ENCODE results near the gene LAIR1.

- TF ChIP-seq CTCF (conservative IDR thresholded peaks at IDR 0.05) (no peak), ZFX (IDR thresholded peaks at IDR 0.05) (no peak)
These were observed 29.6 kb downstream of the LAIR1 start for GRCh38 chr19:54335164-54335563.
